GM19099 (cell line): ENCODE results near the gene KCP.

Experiments used
- POLR2A ChIP-seq: IDR thresholded peaks from 3 replicates; pipeline ENCODE4 v1.6.1; 2011; ENCODE audit warnings: low read depth; ENCODE audit not compliant: insufficient read length; ENCODE audit errors: extremely low read depth

The KCP gene

DNA sequence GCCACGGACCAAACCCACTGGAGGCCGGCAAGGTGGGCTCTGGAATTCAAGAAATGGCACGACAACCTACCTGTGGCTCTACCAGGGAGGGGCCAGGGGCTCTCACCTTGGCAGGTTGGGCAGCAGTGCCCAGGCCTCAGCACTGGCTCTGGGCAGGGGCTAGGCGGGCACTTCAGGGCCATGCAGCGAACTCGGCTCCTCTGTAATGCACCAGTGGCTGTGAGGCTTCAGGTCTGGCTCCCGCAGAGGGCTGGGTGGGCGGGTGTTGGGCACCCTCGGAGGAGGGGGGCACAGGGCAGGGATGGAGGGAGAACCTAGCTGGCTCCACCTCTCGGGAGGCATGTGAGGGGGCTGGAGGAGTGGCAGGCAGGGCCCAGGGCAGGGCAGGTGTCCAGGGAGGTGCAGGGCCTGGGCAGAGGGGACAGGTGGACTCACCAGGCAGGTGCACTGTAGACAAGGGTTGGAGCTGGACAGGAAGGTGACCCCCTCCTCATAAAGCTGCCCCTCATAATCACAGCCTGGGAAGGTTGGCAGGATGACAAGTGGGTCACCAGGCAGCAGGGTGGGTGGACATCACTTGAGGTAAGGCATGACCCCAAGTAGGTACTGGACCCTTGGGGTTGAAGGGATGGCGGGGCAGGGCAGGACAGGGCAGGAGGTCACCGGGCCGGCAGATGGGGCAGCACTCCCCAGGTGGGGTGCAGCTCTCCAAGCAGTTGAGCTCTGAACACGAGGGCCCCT lies 6.7 kb downstream of the KCP start:
- no peak for TF ChIP-seq POLR2A

DNA sequence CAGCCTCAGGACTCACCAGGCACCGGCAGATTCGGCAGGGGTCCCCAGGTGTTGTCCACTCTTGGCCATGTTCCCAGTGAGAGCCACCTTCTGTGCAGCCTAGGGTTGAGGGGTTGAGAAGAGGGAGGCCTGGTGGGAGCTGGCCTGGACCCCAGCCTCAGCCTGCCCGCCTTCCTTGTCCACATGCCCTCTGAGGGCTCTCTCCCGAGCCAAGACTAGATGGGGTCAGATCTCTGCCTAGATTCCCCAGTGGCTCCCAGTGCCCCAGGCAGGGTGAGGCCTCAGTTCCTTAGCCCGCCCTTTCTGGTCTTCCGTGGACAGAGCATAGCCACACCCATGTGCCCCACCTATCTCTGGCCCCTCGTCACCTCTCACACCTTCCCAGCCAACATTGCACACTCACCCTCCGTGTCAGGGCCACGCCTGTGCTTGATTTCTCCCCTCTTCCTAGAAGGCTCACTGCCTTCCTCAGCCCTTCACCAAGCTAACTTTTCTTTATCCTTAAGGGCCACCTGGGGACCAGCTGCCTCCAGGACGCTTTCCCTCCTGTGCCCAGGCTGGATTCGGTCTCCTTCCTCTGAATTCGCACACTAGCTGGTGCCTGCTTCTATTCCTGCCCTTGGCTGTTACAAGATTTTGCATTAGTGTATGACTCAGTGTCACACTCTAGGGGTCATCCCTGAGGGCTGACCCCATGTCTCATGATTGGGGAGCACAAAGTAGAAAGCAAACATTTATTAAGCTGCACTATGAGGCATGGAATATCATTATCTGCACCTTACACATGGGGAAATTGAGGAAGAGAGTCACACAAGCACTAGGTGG lies 7.5 kb downstream of the KCP start:
- no peak for TF ChIP-seq POLR2A

DNA sequence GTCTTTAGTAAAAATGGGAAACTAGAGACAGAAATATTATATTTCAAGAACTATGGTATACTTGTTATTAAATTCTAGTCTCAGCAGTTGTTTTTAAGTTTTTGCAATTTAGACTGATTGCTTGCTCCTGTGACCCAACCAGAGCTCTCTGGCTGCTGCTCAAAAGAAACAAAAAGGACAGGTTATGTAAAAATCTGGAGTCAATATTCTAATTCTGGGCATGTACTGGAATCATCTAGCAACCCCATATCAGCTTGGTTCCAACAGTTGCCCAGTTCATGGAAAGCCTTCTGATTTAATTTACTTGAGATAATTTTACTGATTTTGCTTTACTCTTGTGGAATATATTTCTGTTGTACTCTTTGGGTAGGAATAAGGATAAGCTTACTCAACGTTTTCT lies 10.3 kb downstream of the KCP start:
- no peak for TF ChIP-seq POLR2A

GRCh38 chr7:128899392-128899791 lies 11.1 kb downstream of the KCP start:
- TF ChIP-seq POLR2A, result no peak

DNA sequence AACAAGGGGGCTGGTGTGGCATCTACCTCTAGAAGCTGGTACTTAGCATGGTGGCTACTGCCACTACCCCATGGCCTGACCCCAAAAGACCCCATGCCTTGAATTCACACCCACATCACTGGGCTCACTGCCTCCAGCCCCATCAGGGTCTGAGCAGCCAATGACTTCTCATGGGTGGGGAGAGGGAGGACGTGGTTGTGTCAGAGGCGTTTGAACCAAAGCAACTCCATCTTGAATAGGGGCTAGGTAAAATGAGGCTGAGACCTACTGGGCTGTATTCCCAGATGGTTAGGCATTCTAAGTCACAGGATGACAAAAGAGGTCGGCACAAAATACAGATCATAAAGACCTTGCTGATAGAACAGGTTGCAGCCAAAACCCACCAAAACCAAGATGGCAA lies 15.2 kb downstream of the KCP start:
- TF ChIP-seq POLR2A, result no peak

- no peak for TF ChIP-seq POLR2A
Measured at GRCh38 chr7:128894101-128894440, 16.4 kb downstream of the KCP start.

GRCh38 chr7:128893251-128894100 lies 17.0 kb downstream of the KCP start:
- TF ChIP-seq POLR2A, result no peak

DNA sequence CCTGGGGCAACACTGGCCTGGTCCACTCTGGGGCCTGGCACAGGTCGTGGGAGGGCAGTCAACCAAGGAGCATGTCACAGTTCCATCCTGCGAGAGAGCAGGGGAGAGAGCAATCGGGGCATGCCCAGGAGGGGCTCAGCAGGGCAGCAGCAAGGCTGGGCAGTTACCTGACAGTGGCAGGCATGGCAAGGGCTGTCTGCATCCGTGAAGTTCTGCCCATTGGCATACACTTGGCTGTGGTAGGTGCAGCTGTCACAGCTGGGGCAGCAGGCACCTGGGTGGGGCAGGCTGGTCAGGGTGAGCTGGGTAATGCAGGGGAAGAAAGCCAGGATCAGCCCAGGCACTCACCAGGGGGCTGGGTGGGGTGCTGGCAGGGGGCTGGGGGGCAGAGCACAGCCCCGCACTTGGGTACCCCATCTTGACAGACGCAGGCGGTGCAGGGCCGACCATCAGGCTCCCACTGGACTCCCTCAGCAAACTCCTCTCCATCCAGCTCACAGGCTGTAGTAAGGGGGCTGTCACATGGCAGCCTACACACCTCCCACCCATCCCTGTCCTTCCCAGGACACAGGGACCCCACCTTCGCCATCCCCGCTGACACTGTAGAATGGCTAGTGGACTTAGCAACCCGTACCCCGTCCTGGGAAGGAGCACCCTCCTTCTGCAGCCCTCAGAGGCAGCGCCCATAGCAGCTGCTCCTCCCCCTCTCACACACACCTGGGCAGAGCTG lies 17.8 kb downstream of the KCP start:
- TF ChIP-seq POLR2A, result no peak

- TF ChIP-seq POLR2A, result no peak
Measured at GRCh38 chr7:128891942-128892269, 18.6 kb downstream of the KCP start.

- no peak for TF ChIP-seq POLR2A
Measured at GRCh38 chr7:128891110-128891941, 19.2 kb downstream of the KCP start.

DNA sequence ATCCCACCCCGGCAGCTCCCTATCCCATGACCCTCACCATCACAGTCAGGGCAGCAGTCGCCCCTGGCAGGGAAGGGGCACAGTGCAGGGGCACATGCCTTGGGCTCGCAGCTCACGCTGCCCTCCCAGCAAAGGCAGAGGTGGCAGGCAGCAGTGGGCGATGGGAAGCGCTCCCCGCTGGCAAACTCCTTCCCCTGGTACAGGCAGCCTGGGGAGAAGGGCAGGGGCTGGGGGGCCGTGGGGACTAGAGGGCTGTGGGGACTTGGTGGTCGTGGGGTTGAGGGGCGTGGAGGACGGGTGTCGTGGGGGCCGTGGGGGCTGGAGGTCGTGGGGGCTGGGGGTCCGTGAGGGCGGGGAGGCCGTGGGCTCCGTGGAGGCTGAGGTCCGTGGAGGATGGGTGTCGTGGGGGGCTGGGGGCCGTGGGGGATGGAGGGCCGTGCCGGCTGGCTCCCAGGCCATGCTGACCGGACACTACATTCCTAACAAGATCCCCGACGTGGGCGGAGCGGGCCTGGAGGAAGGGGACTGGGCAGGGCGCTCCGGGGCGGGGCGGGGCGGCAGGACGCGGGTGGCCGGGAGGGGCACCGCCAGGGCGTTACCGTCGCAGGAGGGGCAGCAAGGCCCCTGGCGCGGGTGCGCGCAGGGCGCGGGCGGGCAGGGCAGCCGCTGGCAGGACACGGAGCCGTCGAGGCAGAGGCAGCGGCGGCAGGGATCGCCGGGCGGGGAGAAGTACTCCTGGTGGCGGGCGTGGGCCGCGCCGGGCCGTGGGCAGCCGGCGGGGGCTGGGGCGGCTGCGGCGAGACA lies 20.0 kb downstream of the KCP start:
- no peak for TF ChIP-seq POLR2A

GRCh38 chr7:128889121-128889520 lies 21.4 kb downstream of the KCP start:
- no peak for TF ChIP-seq POLR2A

- no peak for TF ChIP-seq POLR2A
Measured at GRCh38 chr7:128888756-128889095, 21.8 kb downstream of the KCP start.
